CD4-positive, alpha-beta memory T cell (primary cell): ENCODE measurements around the gene TMEM163. TPM values are rescaled to one million over a fixed set of nuclear protein-coding genes. Genes with fewer than 3 reads are reported as not detected.
A peak's percentile ranks its signal among the peaks of the same experiment; 100 is the strongest.
"Not testable (repeated sequence)": the region's sequence is repeated elsewhere in the genome, so short reads cannot be mapped to it uniquely, and the experiment has no call there.

ENCODE experiments used
- CTCF ChIA-PET: fragments of 350-600 bp; sonication (Branson Sonifier 250); formaldehyde crosslinking; loops from one replicate; lab custom pipeline; 2021; ENCODE audit warnings: inconsistent platforms; ENCODE audit not compliant: partially characterized antibody; lab: Charles Lee
- POLR2A ChIA-PET: fragments of 350-600 bp; sonication (Branson Sonifier 250); formaldehyde crosslinking; loops from one replicate; lab custom pipeline; 2021; ENCODE audit not compliant: partially characterized antibody; lab: Charles Lee
- DNase-seq, 5 donors: peaks; one replicate each; pipeline versions ENCODE4 v3.0.0 to v3.0.0-alpha.2; 2020 to 2022; ENCODE audit warnings: mixed read lengths in 1 of 5
- H3K27ac ChIP-seq: one replicate; pipeline ENCODE4 v1.7.0; 2013; ENCODE audit warnings: low read depth, low read length
- H3K27me3 ChIP-seq: 2 replicates; pipeline ENCODE4 v1.7.0; 2013; ENCODE audit warnings: mild to moderate bottlenecking, low read length, moderate library complexity; ENCODE audit not compliant: insufficient read depth
- H3K36me3 ChIP-seq: 2 replicates; pipeline ENCODE4 v1.7.0; 2013; ENCODE audit warnings: mild to moderate bottlenecking, low read length, moderate library complexity; ENCODE audit not compliant: insufficient read depth
- H3K4me1 ChIP-seq: 2 replicates; pipeline ENCODE4 v1.7.0; 2013; ENCODE audit warnings: mild to moderate bottlenecking, low read length, moderate library complexity; ENCODE audit not compliant: insufficient read depth
- H3K4me3 ChIP-seq, 2 donors: one replicate each; pipeline ENCODE4 v1.7.0; 2013; ENCODE audit warnings: low read length in 2 of 2, mild to moderate bottlenecking in 1 of 2
- H3K9me3 ChIP-seq, 2 donors: one replicate each; pipeline ENCODE4 v1.7.0; 2013; ENCODE audit warnings: low read length in 2 of 2, control low read depth in 1 of 2; ENCODE audit not compliant: control insufficient read depth in 1 of 2
- H3K27ac Mint-ChIP-seq, 7 donors: one replicate each; pipeline ENCODE4 v1.8.0; 2020 to 2021; ENCODE audit warnings: mixed read lengths in 7 of 7, mild to moderate bottlenecking in 6 of 7, inconsistent platforms in 3 of 7, moderate library complexity in 3 of 7
- H3K27me3 Mint-ChIP-seq, 2 donors: one replicate each; pipeline ENCODE4 v1.8.0; 2020 to 2021; ENCODE audit warnings: mixed read lengths in 2 of 2
- H3K36me3 Mint-ChIP-seq, 2 donors: one replicate each; pipeline ENCODE4 v1.8.0; 2020 to 2021; ENCODE audit warnings: mixed read lengths in 2 of 2, inconsistent platforms in 1 of 2, mild to moderate bottlenecking in 1 of 2
- H3K4me1 Mint-ChIP-seq, 4 donors: one replicate each; pipeline ENCODE4 v1.8.0; 2020 to 2021; ENCODE audit warnings: mixed read lengths in 4 of 4, mild to moderate bottlenecking in 1 of 4
- H3K4me3 Mint-ChIP-seq, 8 donors: one replicate each; pipeline ENCODE4 v1.8.0; 2020 to 2021; ENCODE audit warnings: mixed read lengths in 8 of 8, mild to moderate bottlenecking in 7 of 8, moderate library complexity in 6 of 8, inconsistent platforms in 3 of 8
- H3K9me3 Mint-ChIP-seq, 8 donors: one replicate each; pipeline ENCODE4 v1.8.0; 2020 to 2021; ENCODE audit warnings: mixed read lengths in 8 of 8, mild to moderate bottlenecking in 5 of 8, inconsistent platforms in 3 of 8, moderate library complexity in 1 of 8
- intact Hi-C: fragments of 100-400 bp; cut with micrococcal nuclease; formaldehyde crosslinking; loops from one replicate; pipeline ENCODE4 v1.15.1; 2023
- polyA plus RNA-seq, 2 donors: library from polyadenylated mRNA; unstranded; fragments of 300-500 nt; fragmentation: Illumina TruSeq; gene quantifications; one replicate each; pipeline ENCODE4 v1.2.3, GENCODE V29; 2021
- total RNA-seq, 2 experiments: library from RNA; stranded (reverse); gene quantifications; one replicate each; pipeline ENCODE4 v1.2.3, GENCODE V29; 2021

TMEM163 gene
- total and polyA plus RNA-seq, 4 experiments from 2014 or later, result 0.47 TPM; not detected in 3

GRCh38 chr2:134599236-134599635 is 119.6 kb downstream of the TMEM163 start:
- Histone ChIP-seq H3K27me3 (peaks cover 3% of the 10 kb centered on the region), H3K9me3 (no peaks in the 10 kb centered on the region), H3K4me1 (no peaks in the 10 kb centered on the region), H3K36me3 (no peaks in the 10 kb centered on the region), H3K27ac (no peak overlapping the region), H3K4me3 (no peak overlapping the region)
- ChIA-PET POLR2A (no interaction called here), CTCF (interaction anchor here (0.5 kb wide), 1 partner anchor 94 kb away, joined by 3 read pairs; no protein-coding TSS in a partner anchor)
- H3K4me3 Mint-ChIP-seq, result no peak overlapping the region
- peaks cover 0 to 26% (median 10%) of the 10 kb centered on the region in 8 donors for H3K9me3 Mint-ChIP-seq
- DNase-seq, result no peak
- H3K27me3 Mint-ChIP-seq, result peaks cover 27 to 33% of the 10 kb centered on the region in 2 donors
- intact Hi-C loops, result no loop called here
- H3K36me3 Mint-ChIP-seq, result peaks cover 0 to 5% of the 10 kb centered on the region in 2 donors
- H3K4me1 Mint-ChIP-seq, result no peaks in the 10 kb centered on the region
- H3K27ac Mint-ChIP-seq, result no peak overlapping the region

GRCh38 chr2:134594399-134594798 is 124.4 kb downstream of the TMEM163 start:
- no peak overlapping the region for H3K4me3 Mint-ChIP-seq
- Histone ChIP-seq H3K4me1 (no peaks in the 10 kb centered on the region), H3K36me3 (no peaks in the 10 kb centered on the region), H3K27ac (no peak overlapping the region), H3K27me3 (no peaks in the 10 kb centered on the region), H3K4me3 (no peak overlapping the region), H3K9me3 (peaks cover 0 to 11% of the 10 kb centered on the region in 2 donors)
- H3K27me3 Mint-ChIP-seq, result peaks cover 4 to 13% of the 10 kb centered on the region in 2 donors
- no peak overlapping the region for H3K27ac Mint-ChIP-seq
- H3K36me3 Mint-ChIP-seq, result peaks cover 5 to 16% of the 10 kb centered on the region in 2 donors
- ChIA-PET POLR2A (no interaction called here), CTCF (no interaction called here)
- intact Hi-C loops, result no loop called here
- peaks cover 6 to 44% (median 33%) of the 10 kb centered on the region in 8 donors for H3K9me3 Mint-ChIP-seq
- no peaks in the 10 kb centered on the region for H3K4me1 Mint-ChIP-seq
- no peak for DNase-seq

GRCh38 chr2:134593519-134593918 is 125.3 kb downstream of the TMEM163 start:
- Mint-ChIP-seq H3K4me1 (no peaks in the 10 kb centered on the region), H3K27me3 (peaks cover 5 to 9% of the 10 kb centered on the region in 2 donors), H3K36me3 (peaks cover 5 to 19% of the 10 kb centered on the region in 2 donors), H3K27ac (no peak overlapping the region), H3K4me3 (no peak overlapping the region), H3K9me3 (peaks cover 6 to 47% (median 38%) of the 10 kb centered on the region in 8 donors)
- Histone ChIP-seq H3K27me3 (no peaks in the 10 kb centered on the region), H3K27ac (no peak overlapping the region), H3K4me3 (no peak overlapping the region), H3K4me1 (no peaks in the 10 kb centered on the region), H3K36me3 (no peaks in the 10 kb centered on the region), H3K9me3 (peaks cover 4 to 11% of the 10 kb centered on the region in 2 donors)
- ChIA-PET CTCF (no interaction called here), POLR2A (no interaction called here)
- DNase-seq, result no peak
- intact Hi-C loops, result no loop called here

- Histone ChIP-seq H3K4me3 (no peak overlapping the region), H3K27me3 (no peaks in the 10 kb centered on the region), H3K27ac (no peak overlapping the region), H3K4me1 (no peaks in the 10 kb centered on the region), H3K9me3 (peaks cover 4 to 11% of the 10 kb centered on the region in 2 donors), H3K36me3 (no peaks in the 10 kb centered on the region)
- Mint-ChIP-seq H3K27me3 (peaks cover 2% of the 10 kb centered on the region in 2 donors), H3K9me3 (peaks cover 6 to 40% (median 31%) of the 10 kb centered on the region in 8 donors), H3K4me1 (no peaks in the 10 kb centered on the region), H3K27ac (no peak overlapping the region), H3K36me3 (peaks cover 5 to 15% of the 10 kb centered on the region in 2 donors), H3K4me3 (no peak overlapping the region)
- ChIA-PET POLR2A (no interaction called here), CTCF (interaction anchor here (0.6 kb wide), 1 partner anchor 116 kb away, joined by 3 read pairs; no protein-coding TSS in a partner anchor)
- intact Hi-C loops, result no loop called here
- no peak for DNase-seq
Measured at GRCh38 chr2:134592377-134592776, 126.4 kb downstream of the TMEM163 start.

- Histone ChIP-seq H3K27ac (no peak overlapping the region), H3K9me3 (peaks cover 4 to 11% of the 10 kb centered on the region in 2 donors), H3K4me3 (no peak overlapping the region), H3K36me3 (no peaks in the 10 kb centered on the region), H3K4me1 (no peaks in the 10 kb centered on the region), H3K27me3 (no peaks in the 10 kb centered on the region)
- ChIA-PET CTCF (interaction anchor here (0.6 kb wide), 1 partner anchor 116 kb away, joined by 3 read pairs; no protein-coding TSS in a partner anchor), POLR2A (no interaction called here)
- Mint-ChIP-seq H3K4me1 (no peaks in the 10 kb centered on the region), H3K36me3 (peaks cover 5 to 15% of the 10 kb centered on the region in 2 donors), H3K4me3 (peak overlapping the region in 1 of 8 donors; percentile 22), H3K27ac (no peak overlapping the region), H3K9me3 (peaks cover 6 to 40% (median 31%) of the 10 kb centered on the region in 8 donors), H3K27me3 (peaks cover 2% of the 10 kb centered on the region in 2 donors)
- no peak for DNase-seq
- intact Hi-C loops, result no loop called here
Measured at GRCh38 chr2:134591526-134591925, 127.3 kb downstream of the TMEM163 start.

- H3K4me1 ChIP-seq, result no peaks in the 10 kb centered on the region
- H3K36me3 Mint-ChIP-seq, result peaks cover 5 to 15% of the 10 kb centered on the region in 2 donors
- peaks cover 4 to 11% of the 10 kb centered on the region in 2 donors for H3K9me3 ChIP-seq
- peaks cover 0 to 2% of the 10 kb centered on the region in 2 donors for H3K27me3 Mint-ChIP-seq
- no peaks in the 10 kb centered on the region for H3K36me3 ChIP-seq
- no peak overlapping the region for H3K27ac ChIP-seq
- H3K27ac Mint-ChIP-seq, result no peak overlapping the region
- H3K9me3 Mint-ChIP-seq, result peaks cover 6 to 40% (median 31%) of the 10 kb centered on the region in 8 donors
- POLR2A ChIA-PET, result no interaction called here
- no peak for DNase-seq
- intact Hi-C loops, result no loop called here
- CTCF ChIA-PET, result no interaction called here
- no peaks in the 10 kb centered on the region for H3K4me1 Mint-ChIP-seq
- H3K27me3 ChIP-seq, result no peaks in the 10 kb centered on the region
- H3K4me3 ChIP-seq, result no peak overlapping the region
- no peak overlapping the region for H3K4me3 Mint-ChIP-seq
Measured at GRCh38 chr2:134590679-134591078, 128.1 kb downstream of the TMEM163 start.

- H3K27ac ChIP-seq, DNase-seq, H3K4me1 Mint-ChIP-seq, H3K4me3 Mint-ChIP-seq, H3K4me1 ChIP-seq, H3K27me3 Mint-ChIP-seq, H3K27ac Mint-ChIP-seq, H3K36me3 ChIP-seq, H3K4me3 ChIP-seq, POLR2A ChIA-PET, intact Hi-C loops, CTCF ChIA-PET, H3K27me3 ChIP-seq: not testable (repeated sequence)
- H3K9me3 Mint-ChIP-seq, result peaks cover 6 to 40% (median 31%) of the 10 kb centered on the region in 8 donors
- H3K9me3 ChIP-seq, result peaks cover 4 to 11% of the 10 kb centered on the region in 2 donors
- H3K36me3 Mint-ChIP-seq, result peaks cover 5 to 15% of the 10 kb centered on the region in 2 donors
Measured at GRCh38 chr2:134589171-134590083, 129.4 kb downstream of the TMEM163 start.
